HUDEP-2 (cell line): ENCODE data around the gene DGLUCY.
"Not testable (repeated sequence)": the region's sequence is repeated elsewhere in the genome, so short reads cannot be mapped to it uniquely, and the experiment has no call there.

ENCODE experiments used
- DNase-seq, 76 experiments: peaks; one replicate each; lab custom pipeline; 2025; ENCODE audit not compliant: unreplicated experiment in 76 of 76; lab: John Stamatoyannopoulos, UW

The DGLUCY gene

GRCh38 chr14:91252871-91253794, 139.3 kb downstream of the DGLUCY start:
- peak in 18 of 76 experiments; percentile 5 to 45 (median 22) for DNase-seq

- DNase-seq = no peak
Observed at GRCh38 chr14:91253795-91254323, 140.0 kb downstream of the DGLUCY start.

GRCh38 chr14:91254461-91254860, 140.6 kb downstream of the DGLUCY start:
- no peak for DNase-seq

GRCh38 chr14:91255026-91255695, 141.3 kb downstream of the DGLUCY start:
- DNase-seq = no peak

- no peak for DNase-seq
Observed at GRCh38 chr14:91256661-91257060, 142.8 kb downstream of the DGLUCY start.

- DNase-seq = no peak
Observed at GRCh38 chr14:91257328-91258010, 143.6 kb downstream of the DGLUCY start.

GRCh38 chr14:91258011-91258618, 144.2 kb downstream of the DGLUCY start:
- no peak for DNase-seq

GRCh38 chr14:91258876-91259275, 145.0 kb downstream of the DGLUCY start:
- DNase-seq = no peak

- DNase-seq = no peak
Observed at GRCh38 chr14:91261115-91261514, 147.2 kb downstream of the DGLUCY start.

GRCh38 chr14:91261986-91262549, 148.2 kb downstream of the DGLUCY start:
- DNase-seq = no peak

- no peak for DNase-seq
Observed at GRCh38 chr14:91263329-91263728, 149.5 kb downstream of the DGLUCY start.

- peak in 1 of 76 experiments; percentile 5 for DNase-seq
Observed at GRCh38 chr14:91264151-91265150, 150.6 kb downstream of the DGLUCY start.

- DNase-seq = no peak
Observed at GRCh38 chr14:91265404-91265803, 151.5 kb downstream of the DGLUCY start.

GRCh38 chr14:91266276-91266675, 152.4 kb downstream of the DGLUCY start:
- not testable (repeated sequence) for DNase-seq

GRCh38 chr14:91267965-91268437, 154.1 kb downstream of the DGLUCY start:
- peak in 72 of 76 experiments; percentile 20 to 86 (median 54) for DNase-seq

- DNase-seq = no peak
Observed at GRCh38 chr14:91269076-91269991, 155.5 kb downstream of the DGLUCY start.

- DNase-seq = no peak
Observed at GRCh38 chr14:91270188-91270587, 156.3 kb downstream of the DGLUCY start.

- no peak for DNase-seq
Observed at GRCh38 chr14:91270619-91271018, 156.7 kb downstream of the DGLUCY start.
